Stimulated activated CD4-positive, alpha-beta T cell treated with anti-CD3 and anti-CD28 coated beads, Interleukin-2, amount 100 ng/mL, for 4 hours (primary cell): ENCODE data around the gene ANO9.
"Not testable (repeated sequence)": the region's sequence is repeated elsewhere in the genome, so short reads cannot be mapped to it uniquely, and the experiment has no call there.

Experiments
- DNase-seq: peaks from one replicate; pipeline ENCODE4 v3.0.0-alpha.2; 2020; ENCODE audit warnings: low read depth

Gene ANO9

DNA sequence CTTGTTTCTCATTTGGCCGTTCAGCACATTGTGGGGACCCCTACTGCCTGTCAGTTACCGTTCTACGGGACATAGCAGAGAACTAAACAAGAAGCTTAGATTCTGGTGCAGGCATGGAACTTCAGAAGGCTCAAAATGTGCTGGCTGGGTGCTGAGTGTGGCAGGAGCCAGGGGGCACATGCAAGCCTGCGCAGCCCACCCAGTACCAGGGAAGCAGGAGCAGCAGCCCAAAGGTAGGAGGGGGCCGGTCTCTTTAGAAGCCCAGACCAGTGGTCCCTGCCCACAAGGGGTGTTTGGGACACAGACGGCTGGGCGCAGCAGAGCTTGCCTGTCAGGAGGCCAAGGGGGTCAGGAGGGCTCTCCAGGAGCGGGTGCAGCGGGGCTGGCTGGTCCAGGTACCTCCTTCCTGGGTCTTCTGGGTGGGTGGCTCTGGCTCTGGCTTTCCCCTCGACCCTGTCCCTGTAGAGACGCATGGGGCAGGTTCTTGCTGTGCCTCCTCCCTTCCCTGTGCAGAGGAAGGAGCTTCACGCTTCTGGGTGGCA, 10.5 kb upstream of the ANO9 start:
- DNase-seq, result no peak

DNA sequence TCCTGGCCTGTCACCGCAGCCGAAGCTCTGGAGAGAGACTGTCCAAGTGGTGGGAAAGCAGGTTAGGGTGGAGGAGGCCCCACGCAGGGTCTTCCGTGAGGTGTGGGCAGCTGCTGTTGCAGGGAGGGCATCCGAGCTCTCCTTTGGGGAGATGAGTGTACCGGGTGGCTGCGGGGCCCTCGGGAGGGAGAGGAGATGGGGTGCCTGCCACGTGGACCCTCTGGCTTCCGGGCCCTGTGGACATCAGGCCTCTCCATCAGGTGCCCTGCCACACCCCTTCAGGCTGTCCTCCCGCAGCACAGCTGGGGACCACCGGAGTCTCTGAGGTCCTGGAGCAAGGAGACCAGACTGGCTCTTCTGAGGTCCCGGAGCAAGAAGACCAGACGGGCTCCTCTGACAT, 9.9 kb upstream of the ANO9 start:
- no peak for DNase-seq

DNA sequence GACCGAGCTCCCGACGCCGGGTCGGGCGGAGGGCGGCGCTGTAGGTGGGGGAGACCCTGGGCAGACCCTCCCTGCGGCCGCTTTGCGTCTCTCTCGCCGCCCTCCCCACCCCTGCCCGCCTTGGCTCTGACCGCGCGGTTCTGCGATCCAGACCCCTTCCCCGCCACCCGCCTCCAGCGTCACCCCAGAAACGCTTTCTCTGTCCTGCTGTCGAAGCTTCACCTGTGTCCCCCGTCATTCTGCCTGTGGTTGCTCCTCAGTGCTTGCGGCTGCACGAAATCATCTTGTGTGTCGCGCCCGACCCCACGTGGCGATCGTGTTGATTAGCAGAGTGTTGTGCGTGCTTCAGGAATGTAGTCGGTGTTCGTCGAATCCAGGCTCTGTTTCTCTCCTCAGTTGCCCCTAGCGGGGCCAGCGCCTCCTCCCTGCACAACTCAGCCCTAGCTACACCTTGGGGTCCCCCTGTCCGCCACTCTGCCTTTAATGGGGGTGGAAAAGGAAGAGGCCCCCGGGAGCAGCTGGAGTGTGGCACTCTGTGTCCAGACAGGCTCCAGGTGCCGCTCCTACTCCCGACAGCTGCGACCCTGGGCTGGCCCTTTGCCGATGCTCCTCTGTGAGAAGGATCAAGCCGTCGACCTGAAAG, 9.1 kb upstream of the ANO9 start:
- peak; percentile 77 for DNase-seq

DNA sequence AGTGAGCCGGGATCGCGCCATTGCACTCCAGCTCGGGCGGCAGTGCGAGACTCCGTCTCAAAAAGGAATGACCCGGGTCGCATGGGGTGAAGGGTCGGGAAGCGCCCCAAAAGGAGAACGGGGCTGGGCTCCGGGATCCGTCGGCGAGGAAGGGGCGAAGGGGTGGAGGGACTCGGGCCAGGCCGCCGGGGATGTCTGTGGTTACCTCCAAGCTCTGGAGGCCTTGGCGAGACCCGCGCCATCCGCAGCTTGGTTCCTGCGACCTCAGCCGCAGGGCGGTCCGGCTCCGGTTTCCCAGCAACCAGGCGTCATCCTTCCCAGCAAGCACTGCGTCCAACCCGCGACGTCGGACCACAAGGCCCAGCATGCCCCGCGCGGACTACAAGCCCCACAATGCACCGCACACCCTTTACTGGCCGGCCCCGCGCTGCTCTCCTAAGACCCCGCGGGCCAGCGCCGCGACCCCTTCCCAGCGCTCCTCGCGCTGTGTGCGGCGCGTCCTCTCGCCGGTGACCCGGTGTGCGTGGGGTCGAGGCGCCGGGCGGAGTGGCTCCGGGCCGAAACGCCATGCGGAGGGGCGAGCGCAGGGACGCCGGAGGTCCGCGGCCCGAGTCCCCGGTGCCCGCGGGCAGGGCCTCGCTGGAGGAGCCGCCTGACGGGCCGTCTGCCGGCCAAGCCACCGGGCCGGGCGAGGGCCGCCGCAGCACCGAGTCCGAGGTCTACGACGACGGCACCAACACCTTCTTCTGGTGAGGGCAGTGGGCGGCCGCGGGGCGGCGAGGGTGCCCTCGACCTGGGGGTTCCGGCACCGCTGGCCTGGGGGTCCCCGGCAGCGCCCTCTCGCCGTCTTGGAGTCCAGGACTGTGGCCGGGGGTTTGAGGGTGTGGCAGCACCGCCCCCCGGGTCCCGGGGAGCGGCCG, 8.3 kb upstream of the ANO9 start, which contains the start of gene PTDSS2:
PTDSS2 (plus strand) TSS at position 391 of the 920 bp plus-strand sequence; CDS start at position 568, 177 bp downstream.
- peak; percentile 91 for DNase-seq

DNA sequence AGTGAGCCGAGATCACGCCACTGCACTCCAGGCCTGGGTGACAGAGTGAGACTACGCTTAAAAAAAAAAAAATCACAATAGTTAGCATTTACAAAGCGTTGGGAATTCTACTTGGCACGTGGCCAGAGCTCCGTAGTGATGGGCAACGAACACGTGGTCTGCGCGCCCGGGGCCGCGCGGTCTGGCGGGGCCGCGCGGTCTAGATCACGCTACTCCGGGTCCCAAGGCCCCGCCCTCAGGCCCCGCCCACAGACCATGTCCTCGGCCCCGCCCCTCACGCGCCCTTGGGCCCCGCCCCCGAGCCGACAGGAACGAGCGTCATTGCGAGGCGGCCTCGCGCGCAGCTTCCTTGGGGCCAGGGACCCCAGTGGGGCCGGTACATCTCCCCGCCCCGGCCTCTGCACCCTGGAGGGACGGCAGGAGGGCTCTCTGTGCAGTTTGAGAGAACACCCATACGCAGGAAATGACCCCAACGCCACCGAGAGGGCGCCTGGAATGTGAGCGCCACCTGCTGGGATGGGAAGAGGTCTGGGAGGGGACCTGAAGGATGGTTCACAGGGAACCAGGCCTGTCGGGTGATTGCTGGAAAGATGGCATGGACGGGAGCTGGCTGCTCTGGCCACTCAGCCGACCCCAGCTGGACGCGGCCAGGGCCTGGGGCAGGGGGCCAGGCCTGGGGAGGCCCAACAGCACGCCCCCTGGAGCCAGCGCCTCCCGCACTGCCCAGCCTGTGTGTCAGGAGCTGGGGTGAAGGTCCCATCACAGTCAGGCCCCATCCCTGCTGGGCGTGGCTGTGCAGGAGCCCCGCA, 6.3 kb upstream of the ANO9 start:
- DNase-seq, result peak; percentile 93

DNA sequence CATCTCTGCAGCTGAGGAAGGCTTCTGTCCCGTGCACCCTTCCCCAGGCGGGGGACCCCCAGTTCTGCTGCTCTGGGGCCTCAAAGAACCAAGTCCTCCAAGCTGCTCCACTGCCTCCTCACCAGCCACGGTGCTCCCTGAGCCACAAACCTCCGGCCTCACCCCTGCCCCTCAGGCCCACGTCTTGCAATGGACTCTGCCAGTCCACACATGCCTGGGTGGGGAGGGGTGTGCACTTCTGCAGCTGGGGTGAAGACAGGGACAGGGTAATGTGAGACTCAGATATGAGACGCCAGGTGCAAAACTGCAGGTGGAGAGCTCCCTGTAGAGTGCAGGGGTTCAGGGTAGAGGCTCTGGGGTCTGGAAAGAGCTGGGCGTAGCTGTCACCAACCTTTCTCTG, 5.1 kb upstream of the ANO9 start:
- DNase-seq, result no peak

DNA sequence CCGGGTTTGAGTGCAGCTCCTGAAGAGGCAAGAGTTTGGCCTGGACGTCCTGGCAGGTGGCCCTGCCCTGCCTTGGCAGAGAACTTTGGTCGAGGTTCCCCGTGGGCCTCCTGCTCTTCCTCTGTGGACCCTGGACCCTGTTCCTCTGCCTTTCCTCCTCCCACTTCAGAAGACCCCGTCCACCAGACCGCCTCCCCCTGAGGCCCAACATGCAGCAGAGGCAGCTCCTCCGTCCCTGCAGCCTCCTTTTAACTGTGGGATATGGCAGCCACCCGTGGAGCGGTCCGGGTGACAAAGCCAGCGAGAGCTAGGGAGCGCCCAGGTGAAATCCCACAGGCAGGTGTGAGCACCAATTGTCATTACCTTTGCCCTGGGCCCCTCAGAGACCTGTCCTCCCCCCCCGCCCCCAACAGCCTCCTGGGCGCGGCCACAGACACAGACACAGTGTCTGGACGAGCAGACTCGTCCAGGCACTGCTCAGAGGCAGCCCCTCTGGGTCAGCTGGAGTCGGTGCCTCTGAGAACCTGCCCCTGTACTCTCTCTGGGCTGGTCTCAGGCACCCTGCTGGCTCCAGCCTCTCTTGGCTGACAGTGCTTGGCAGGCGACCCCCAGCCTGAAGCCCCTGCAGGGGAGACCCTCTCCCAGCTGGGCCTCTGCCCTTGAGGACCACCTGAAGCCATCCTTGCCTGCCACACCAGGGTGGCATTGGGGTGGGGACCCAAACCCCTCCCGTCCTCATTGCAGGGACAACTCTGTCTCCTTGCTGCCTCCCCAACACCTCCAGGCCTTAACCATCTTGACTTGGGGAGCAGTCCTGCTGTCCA, 4.2 kb upstream of the ANO9 start:
- no peak for DNase-seq

DNA sequence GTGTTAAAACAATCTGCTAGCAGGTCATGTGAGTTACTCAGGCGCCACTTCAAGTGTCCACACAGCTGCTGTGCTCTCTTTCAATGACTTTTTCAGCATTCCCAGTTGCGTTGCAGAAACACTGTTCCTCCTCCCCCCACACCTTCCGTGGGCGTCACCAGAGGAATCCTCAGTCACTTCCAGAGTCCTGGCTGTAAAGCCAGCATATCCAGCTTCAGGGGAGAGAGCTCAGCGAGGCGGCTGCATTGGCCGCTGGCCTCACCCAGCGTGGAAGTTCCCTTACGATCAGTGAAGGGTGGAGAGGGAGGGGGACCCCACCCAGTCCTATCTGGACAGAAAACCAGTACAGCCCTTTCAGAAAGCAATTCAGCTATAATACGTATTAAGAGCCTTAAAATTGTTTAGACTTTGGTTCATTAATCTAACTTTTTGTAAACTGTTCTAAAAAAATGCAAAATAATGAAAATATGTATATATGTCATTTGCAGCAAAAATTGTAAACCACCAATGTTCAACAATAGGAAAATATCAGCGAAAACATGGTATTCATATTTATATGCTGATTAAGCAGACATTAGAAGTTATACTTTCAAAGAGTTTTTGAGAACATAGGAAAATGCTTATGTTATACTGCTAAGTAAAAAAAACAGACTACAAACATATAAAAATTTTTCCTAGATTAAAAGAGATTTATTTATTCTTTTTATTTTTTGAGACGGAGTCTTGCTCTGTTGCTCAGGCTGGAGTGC, 2.8 kb upstream of the ANO9 start:
- DNase-seq, result no peak

DNA sequence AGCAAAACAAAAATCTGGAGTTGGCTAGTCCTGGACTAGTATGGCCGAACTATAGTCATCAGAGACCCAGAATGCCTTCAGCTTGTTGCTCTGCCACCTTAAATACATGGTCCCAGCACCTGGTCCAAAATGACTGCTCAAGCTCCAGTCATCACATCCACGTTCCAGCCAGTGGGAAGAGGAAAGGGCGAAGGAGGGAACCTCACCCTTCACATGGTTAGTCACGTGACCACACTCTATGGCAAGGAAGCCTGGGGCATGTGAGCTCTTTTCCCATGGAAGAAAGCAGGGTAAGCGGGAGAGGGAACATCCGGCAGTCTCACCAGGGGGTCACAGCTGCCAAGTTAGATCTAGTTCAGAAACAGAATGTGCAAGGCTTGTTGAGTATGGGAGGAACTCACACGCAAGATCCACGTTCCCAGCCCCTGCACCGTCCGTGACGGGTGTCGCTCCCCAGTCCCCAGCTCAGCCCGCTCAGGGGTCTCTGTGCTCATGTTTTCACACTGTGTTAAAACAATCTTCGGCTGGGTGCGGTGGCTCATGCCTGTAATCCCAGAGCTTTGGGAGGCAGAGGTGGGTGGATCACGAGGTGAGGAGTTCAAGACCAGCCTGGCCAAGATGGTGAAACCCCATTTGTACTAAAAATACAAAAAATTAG, 1.9 kb upstream of the ANO9 start:
- no peak for DNase-seq

DNA sequence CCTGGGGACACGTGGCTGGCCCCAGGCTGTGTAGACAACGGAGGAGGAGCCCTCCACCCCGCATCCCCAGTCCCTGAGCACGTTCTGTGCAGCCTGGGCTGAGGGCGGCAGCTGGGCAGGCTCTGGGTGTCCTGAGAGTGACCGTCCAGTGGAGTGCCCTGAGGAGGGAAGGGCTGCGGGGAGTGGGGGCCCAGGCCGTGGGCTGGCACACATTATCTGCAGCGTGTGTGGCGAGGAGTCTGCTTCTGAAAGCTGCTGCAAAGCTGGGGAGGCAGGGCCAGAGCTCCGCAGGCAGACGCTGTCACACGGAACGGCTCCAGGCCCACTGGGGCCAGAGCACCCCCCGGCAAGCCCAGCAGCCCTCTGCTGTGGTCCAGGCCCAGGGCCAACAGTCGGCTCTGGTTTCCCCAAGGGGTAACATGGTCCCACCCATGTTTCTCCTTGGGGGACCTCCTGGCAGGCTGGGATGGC, 835 bp upstream of the ANO9 start:
- DNase-seq, result no peak

DNA sequence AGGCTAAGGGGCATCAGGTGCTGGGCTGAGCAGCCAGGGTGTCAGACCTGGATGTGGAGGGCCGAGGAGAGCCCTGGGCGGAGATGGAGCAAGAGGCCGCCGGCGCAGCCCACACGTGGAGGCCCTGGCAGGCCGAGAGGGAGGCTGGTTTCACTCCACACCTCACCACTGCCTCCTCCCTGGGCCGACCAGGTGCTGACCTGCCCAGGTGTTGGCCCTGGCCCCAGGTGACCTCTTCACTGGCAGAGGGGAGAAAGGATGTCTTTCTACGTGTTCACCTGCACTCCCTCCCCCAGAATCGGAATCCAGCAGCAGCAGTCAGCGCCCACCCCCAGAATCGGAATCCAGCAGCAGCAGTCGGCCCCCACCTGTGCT, 781 bp downstream of the ANO9 start:
- no peak for DNase-seq

DNA sequence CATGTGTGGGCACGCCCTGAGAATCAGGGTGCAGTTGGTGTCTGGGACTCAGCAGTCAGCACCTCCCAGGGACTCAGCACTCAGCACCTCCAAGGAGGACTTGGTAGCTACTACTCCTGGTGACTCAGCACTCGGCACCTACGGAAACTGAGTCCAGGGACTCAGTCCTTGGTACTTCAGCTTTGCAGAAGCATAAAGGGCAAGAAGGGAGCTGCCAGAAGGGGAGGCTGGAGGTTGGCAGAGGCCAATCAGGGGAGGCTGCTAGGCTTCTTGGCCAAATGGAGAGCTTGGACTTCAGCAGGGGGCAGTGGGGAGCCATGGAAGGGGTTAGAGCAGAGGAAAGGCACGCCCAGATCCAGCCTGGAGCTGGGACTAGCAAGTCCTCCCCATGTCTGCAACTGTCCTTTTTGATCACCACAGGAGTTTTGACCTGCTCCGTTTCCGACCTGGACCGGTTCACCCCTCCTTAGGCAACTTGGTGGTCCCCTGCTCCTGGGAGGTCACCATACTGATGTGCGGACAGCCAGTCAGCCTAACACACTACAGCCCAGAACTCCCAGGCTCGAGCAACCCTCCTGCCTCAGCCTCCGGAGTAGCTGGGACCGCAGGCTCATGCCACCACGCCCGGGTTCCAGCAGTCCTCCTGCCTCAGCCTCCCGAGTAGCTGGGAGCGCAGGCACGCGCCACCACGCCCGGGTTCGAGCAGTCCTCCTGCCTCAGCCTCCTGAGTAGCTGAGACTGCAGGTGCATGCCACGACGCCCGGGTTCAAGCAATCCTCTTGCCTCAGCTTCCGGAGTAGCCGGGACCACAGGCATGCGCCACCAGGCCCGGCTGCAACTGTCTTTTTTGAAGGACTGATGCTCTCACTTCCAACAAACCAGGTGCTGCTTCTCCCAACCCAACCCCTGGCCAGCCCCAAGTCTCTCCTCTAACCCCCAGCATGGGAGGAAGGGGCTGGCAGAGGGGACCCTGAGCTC, 1.5 kb downstream of the ANO9 start:
- no peak for DNase-seq

DNA sequence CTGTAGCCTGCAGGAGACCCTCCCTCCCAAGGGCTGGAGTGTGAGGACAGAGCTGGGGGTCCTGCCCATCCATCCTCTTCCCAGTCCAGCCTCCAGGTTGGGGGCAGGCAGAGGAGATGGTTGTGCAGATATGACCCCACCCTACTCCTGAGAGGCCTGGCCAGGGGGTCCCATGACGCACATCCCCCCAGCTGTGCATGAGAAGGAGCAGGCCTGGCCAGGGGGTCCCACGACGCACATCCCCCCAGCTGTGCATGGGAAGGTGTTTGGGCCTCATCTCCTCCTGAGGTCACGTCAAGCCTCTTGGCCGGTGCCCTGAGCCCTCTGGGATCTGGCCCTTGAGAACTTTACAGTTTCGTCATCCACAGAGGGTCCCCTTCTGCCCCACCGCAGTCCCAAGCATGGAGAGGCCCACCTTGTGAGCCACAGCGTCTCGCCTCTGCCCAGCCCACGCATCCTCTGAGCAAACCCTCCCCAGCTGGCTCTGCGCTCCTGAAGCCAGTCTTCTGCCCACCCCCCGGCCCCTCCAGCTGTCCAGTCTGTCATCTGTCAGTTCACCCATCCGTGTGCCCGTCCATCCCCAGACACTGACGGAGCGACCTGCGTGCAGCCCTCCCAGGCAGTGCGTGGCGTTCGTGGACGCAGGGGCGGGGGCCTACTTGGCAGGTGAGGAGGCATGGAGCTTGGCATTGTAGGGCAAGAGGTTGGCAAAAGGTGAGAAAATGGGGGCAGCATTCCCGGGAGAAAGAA, 2.3 kb downstream of the ANO9 start:
- DNase-seq, result no peak

DNA sequence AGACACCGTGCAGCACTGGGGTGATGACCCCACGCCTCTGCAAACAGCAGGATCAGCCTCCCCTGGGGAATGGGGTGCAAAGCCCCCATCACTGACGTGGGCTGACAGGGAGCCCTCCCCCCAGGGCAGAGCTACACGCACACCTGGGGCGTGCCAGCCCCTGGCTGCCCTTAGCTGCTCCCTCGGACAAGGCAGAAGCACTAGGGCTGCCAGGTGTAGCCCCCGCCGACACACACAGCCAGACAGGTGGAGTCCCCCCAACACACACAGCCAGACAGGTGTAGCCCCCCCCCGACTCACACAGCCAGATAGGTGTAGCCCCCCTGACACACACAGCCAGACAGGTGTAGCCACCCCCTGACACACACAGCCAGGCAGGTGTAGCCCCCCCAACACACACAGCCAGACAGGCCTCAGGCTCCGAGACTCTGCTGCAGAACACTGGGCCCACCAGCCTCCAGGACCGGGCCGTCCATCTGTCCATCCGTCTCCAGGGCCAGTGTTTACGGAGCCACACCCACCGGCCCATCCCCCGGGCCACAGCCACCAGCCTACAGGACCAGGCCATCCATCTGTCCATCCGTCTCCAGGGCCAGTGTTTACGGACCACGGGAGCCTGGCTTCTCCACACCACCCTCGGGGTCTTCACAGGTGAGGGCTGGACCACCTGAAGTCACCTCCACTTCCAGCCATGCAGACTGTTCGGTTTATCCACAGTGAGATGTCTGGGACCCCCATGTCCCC, 3.5 kb downstream of the ANO9 start:
- DNase-seq, result no peak

DNA sequence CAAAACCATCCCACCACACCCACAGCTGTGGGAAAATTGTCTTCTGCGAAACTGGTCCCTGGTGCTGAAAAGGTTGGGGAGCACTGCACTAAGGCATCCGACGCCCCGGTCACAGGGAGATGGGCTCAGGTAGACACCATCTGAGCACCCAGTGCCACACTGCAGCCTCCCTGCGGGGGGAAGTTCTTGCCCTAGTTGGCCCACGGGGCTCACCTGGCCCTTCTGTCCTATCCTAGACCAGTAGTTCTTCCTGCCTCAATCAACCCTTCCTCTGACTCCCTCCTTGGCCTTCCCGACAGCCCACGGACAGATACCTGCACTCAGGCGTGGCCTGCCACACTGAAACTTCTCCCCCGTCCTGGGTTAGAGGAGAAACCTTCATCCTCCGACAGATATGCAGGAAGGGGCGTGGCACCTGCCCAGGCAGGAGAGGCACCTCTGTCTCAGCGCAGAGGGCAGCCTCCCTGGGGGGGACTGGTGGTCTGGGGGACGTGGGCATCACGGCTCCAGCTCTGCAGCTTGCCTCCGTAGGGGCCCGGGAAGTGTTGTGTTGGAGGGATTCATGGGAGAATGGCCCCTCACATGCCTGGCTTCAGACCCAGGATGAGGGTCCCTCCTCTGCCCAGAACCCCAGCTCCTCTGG, 4.5 kb downstream of the ANO9 start:
- no peak for DNase-seq

DNA sequence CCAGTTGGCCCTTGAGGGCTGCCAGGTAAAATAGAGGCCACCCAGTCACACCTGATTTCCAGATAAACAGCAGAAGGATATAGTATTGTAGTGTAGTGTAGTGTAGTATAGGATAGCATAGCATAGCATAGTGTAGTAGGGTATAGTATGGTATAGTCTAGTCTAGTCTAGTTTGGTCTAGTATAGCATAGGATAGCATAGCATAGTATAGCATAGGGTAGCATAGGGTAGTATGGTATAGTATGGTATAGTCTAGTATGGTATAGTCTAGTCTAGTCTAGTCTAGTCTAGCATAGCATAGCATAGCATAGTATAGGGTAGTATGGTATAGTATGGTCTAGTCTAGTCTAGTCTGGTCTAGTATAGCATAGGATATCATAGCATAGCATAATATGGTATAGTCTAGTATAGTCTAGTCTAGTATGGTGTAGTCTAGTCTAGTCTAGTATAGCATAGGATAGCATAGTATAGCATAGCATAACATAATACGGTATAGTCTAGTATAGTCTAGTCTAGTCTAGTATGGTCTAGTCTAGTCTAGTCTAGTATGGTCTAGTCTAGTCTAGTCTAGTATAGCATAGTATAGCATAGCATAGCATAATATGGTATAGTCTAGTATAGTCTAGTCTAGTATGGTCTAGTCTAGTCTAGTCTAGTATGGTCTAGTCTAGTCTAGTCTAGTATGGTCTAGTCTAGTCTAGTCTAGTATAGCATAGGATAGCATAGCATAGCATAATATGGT, 6.6 kb downstream of the ANO9 start:
- DNase-seq, result not testable (repeated sequence)
